OCI-LY1 (cell line): ENCODE results near the gene GADD45B.

Experiments
- H2AFZ ChIP-seq: fragments of 200-600 bp; sonication (generic), shearing (Covaris generic); 2 replicates; pipeline ENCODE4 v1.6.0; 2014; ENCODE audit warnings: antibody characterized with exemption, mild to moderate bottlenecking, low read length
- H3F3A ChIP-seq: fragments of 200-600 bp; sonication (generic), shearing (Covaris generic); 2 replicates; pipeline ENCODE4 v1.6.0; 2014; ENCODE audit warnings: mild to moderate bottlenecking, antibody characterized with exemption, low read length, moderate library complexity; ENCODE audit not compliant: insufficient read depth
- H3K27ac ChIP-seq: fragments of 200-600 bp; sonication (generic); 2 replicates; pipeline ENCODE4 v1.5.1; 2014; ENCODE audit warnings: low read length, mixed run types, mild to moderate bottlenecking, low read depth; ENCODE audit not compliant: poor library complexity, severe bottlenecking
- H3K27me3 ChIP-seq: fragments of 200-600 bp; sonication (generic); 2 replicates; pipeline ENCODE4 v1.6.0; 2014; ENCODE audit warnings: antibody characterized with exemption, mild to moderate bottlenecking, low read length, moderate library complexity; ENCODE audit not compliant: insufficient read depth
- H3K36me3 ChIP-seq: fragments of 200-600 bp; sonication (generic); 2 replicates; pipeline ENCODE4 v1.6.1; 2014; ENCODE audit warnings: mild to moderate bottlenecking, antibody characterized with exemption, low read length, moderate library complexity, mixed read lengths; ENCODE audit not compliant: insufficient read depth
- H3K4me1 ChIP-seq: fragments of 200-600 bp; sonication (generic); 2 replicates; pipeline ENCODE4 v1.5.1; 2014; ENCODE audit warnings: mild to moderate bottlenecking, low read length, moderate library complexity; ENCODE audit not compliant: insufficient read depth, severe bottlenecking
- H3K4me2 ChIP-seq: fragments of 200-600 bp; sonication (generic), shearing (Covaris generic); 2 replicates; pipeline ENCODE4 v1.6.1; 2014; ENCODE audit warnings: low read length
- H3K4me3 ChIP-seq: fragments of 200-600 bp; sonication (generic); 2 replicates; pipeline ENCODE4 v1.5.1; 2014; ENCODE audit warnings: low read length, low read depth, mild to moderate bottlenecking, mixed read lengths; ENCODE audit not compliant: poor library complexity, severe bottlenecking
- H3K79me2 ChIP-seq: fragments of 200-600 bp; shearing (Covaris generic); 2 replicates; pipeline ENCODE4 v1.6.1; 2016; ENCODE audit warnings: mixed run types, low read length, mixed read lengths; ENCODE audit not compliant: insufficient read depth
- H3K9ac ChIP-seq: fragments of 200-600 bp; sonication (generic), shearing (Covaris generic); 2 replicates; pipeline ENCODE4 v1.6.1; 2014; ENCODE audit warnings: mild to moderate bottlenecking, low read length, mixed read lengths
- H3K9me2 ChIP-seq: fragments of 200-600 bp; sonication (generic), shearing (Covaris generic); 2 replicates; pipeline ENCODE4 v1.6.1; 2014; ENCODE audit warnings: low read depth, mild to moderate bottlenecking, low read length, mixed read lengths
- H3K9me3 ChIP-seq: fragments of 200-600 bp; shearing (Covaris generic); 2 replicates; pipeline ENCODE4 v1.6.1; 2014; ENCODE audit warnings: low read length, mixed read lengths
- H4K20me1 ChIP-seq: fragments of 200-600 bp; sonication (generic), shearing (Covaris generic); 2 replicates; pipeline ENCODE4 v1.6.0; 2016; ENCODE audit warnings: mild to moderate bottlenecking, low read length; ENCODE audit not compliant: insufficient read depth
- CTCF ChIP-seq: fragments of 200-600 bp; sonication (generic), shearing (Covaris generic); IDR thresholded peaks from 2 replicates; pipeline ENCODE4 v1.5.1; 2017; ENCODE audit warnings: mild to moderate bottlenecking, antibody characterized with exemption, low read length, moderate library complexity, mixed read lengths
- EZH2 ChIP-seq: fragments of 200-600 bp; sonication (generic), shearing (Covaris generic); IDR thresholded peaks from 2 replicates; pipeline ENCODE4 v1.8.0; 2017; ENCODE audit warnings: borderline replicate concordance, mixed run types, mild to moderate bottlenecking, antibody characterized with exemption, low read length, moderate library complexity, mixed read lengths

The GADD45B gene

GRCh38 chr19:2509096-2509495 is 33.2 kb downstream of the GADD45B start:
- no peak overlapping the region for H3K4me2 ChIP-seq
- H2AFZ ChIP-seq = no peak overlapping the region
- H4K20me1 ChIP-seq = no peaks in the 10 kb centered on the region
- H3K9me2 ChIP-seq = no peaks in the 10 kb centered on the region
- no peaks in the 10 kb centered on the region for H3K36me3 ChIP-seq
- H3K9ac ChIP-seq = no peak overlapping the region
- H3K4me3 ChIP-seq = no peak overlapping the region
- H3K27me3 ChIP-seq = no peaks in the 10 kb centered on the region; the same call in 1 of the 2 replicates
- no peak overlapping the region for H3K27ac ChIP-seq
- no peaks in the 10 kb centered on the region for H3F3A ChIP-seq
- H3K79me2 ChIP-seq = no peaks in the 10 kb centered on the region
- H3K9me3 ChIP-seq = no peaks in the 10 kb centered on the region
- H3K4me1 ChIP-seq = no peaks in the 10 kb centered on the region
- TF ChIP-seq EZH2 = no peak
- TF ChIP-seq CTCF = no peak

GRCh38 chr19:2511570-2511969 is 35.6 kb downstream of the GADD45B start:
- Histone ChIP-seq H3K36me3 (no peaks in the 10 kb centered on the region), H4K20me1 (no peaks in the 10 kb centered on the region), H3K79me2 (no peaks in the 10 kb centered on the region), H3K9me3 (no peaks in the 10 kb centered on the region), H3F3A (no peaks in the 10 kb centered on the region), H3K9me2 (no peaks in the 10 kb centered on the region), H3K9ac (no peak overlapping the region), H3K4me3 (no peak overlapping the region), H2AFZ (no peak overlapping the region), H3K4me1 (no peaks in the 10 kb centered on the region), H3K27ac (no peak overlapping the region), H3K4me2 (no peak overlapping the region), H3K27me3 (no peaks in the 10 kb centered on the region; the same call in 1 of the 2 replicates)
- no peak for TF ChIP-seq EZH2
- TF ChIP-seq CTCF = no peak

GRCh38 chr19:2511991-2512390 is 36.1 kb downstream of the GADD45B start:
- H4K20me1 ChIP-seq = no peaks in the 10 kb centered on the region
- no peak overlapping the region for H2AFZ ChIP-seq
- no peak overlapping the region for H3K4me2 ChIP-seq
- H3K79me2 ChIP-seq = no peaks in the 10 kb centered on the region
- no peaks in the 10 kb centered on the region for H3F3A ChIP-seq
- no peak for TF ChIP-seq EZH2
- no peaks in the 10 kb centered on the region for H3K4me1 ChIP-seq
- H3K27ac ChIP-seq = no peak overlapping the region
- no peaks in the 10 kb centered on the region for H3K9me3 ChIP-seq
- no peak overlapping the region for H3K4me3 ChIP-seq
- no peaks in the 10 kb centered on the region for H3K9me2 ChIP-seq
- H3K36me3 ChIP-seq = no peaks in the 10 kb centered on the region
- H3K9ac ChIP-seq = no peak overlapping the region
- no peaks in the 10 kb centered on the region; the same call in 1 of the 2 replicates for H3K27me3 ChIP-seq
